GM10248 (cell line): ENCODE results near the gene KCNH4.
"Not testable (repeated sequence)": the region's sequence is repeated elsewhere in the genome, so short reads cannot be mapped to it uniquely, and the experiment has no call there.

Experiments used
- CTCF ChIA-PET: fragments of 300-600 bp; sonication (Branson Sonifier 250); formaldehyde crosslinking; extraction: SDS; loops from one replicate; lab custom pipeline; 2021; ENCODE audit warnings: antibody characterized with exemption; lab: Yijun Ruan, JAX
- POLR2A ChIA-PET: fragments of 350-650 bp; sonication (Branson Sonifier 250); formaldehyde crosslinking; extraction: SDS; loops from one replicate; lab custom pipeline; 2020; ENCODE audit warnings: antibody characterized with exemption; lab: Yijun Ruan, JAX
- DNase-seq: peaks from one replicate; pipeline ENCODE4 v3.0.0; 2012; ENCODE audit errors: extremely low spot score
- CTCF ChIP-seq: IDR thresholded peaks from 2 replicates; pipeline ENCODE4 v1.5.1; 2012; ENCODE audit warnings: mild to moderate bottlenecking, low read depth; ENCODE audit errors: extremely low read depth, missing control alignments, control extremely low read depth

The KCNH4 gene

GRCh38 chr17:42221886-42222745 is 41.2 kb upstream of the KCNH4 start:
- peak; percentile 72 for DNase-seq
- TF ChIP-seq CTCF = peak; percentile 73
- ChIA-PET POLR2A (interaction anchor here (1.2 to 1.3 kb wide), 2 partner anchors 80 to 84 kb away, joined by 3 read pairs; no protein-coding TSS in a partner anchor), CTCF (interaction anchor here (0.6 to 3.0 kb wide), 43 partner anchors 9 to 472 kb away, joined by 3 to 40 read pairs (median 5); partner anchors contain the start of genes CAVIN1, GHDC, KCNH4 and STAT5A)

- POLR2A ChIA-PET, DNase-seq, CTCF ChIA-PET: not testable (repeated sequence)
Measured at GRCh38 chr17:42219280-42219679, 38.3 kb upstream of the KCNH4 start.

- ChIA-PET POLR2A (no interaction called here), CTCF (interaction anchor here (0.9 to 3.7 kb wide), 4 partner anchors 8 to 39 kb away, joined by 3 to 26 read pairs (median 6); partner anchors contain the start of gene KCNH4)
- no peak for TF ChIP-seq CTCF
- DNase-seq = no peak
Measured at GRCh38 chr17:42214156-42214555, 33.2 kb upstream of the KCNH4 start.

GRCh38 chr17:42212382-42212781 is 31.4 kb upstream of the KCNH4 start:
- TF ChIP-seq CTCF = no peak
- POLR2A ChIA-PET = no interaction called here
- CTCF ChIA-PET = interaction anchor here (1.2 to 3.7 kb wide), 5 partner anchors 10 to 23 kb away, joined by 3 to 26 read pairs (median 4); partner anchors contain the start of gene GHDC
- no peak for DNase-seq

GRCh38 chr17:42211921-42212341 is 31.0 kb upstream of the KCNH4 start:
- CTCF ChIA-PET = interaction anchor here (1.2 to 3.7 kb wide), 5 partner anchors 11 to 24 kb away, joined by 3 to 26 read pairs (median 4); partner anchors contain the start of gene GHDC
- DNase-seq, POLR2A ChIA-PET: not testable (repeated sequence)

- DNase-seq = no peak
- ChIA-PET POLR2A (no interaction called here), CTCF (interaction anchor here (3.0 kb wide), 1 partner anchor 12 kb away, joined by 13 read pairs; no protein-coding TSS in a partner anchor)
- no peak for TF ChIP-seq CTCF
Measured at GRCh38 chr17:42210046-42210445, 29.1 kb upstream of the KCNH4 start.

- CTCF ChIA-PET, DNase-seq, POLR2A ChIA-PET: not testable (repeated sequence)
Measured at GRCh38 chr17:42206153-42206612, 25.2 kb upstream of the KCNH4 start.

GRCh38 chr17:42203354-42203753 is 22.4 kb upstream of the KCNH4 start:
- no peak for DNase-seq
- TF ChIP-seq CTCF = no peak
- ChIA-PET POLR2A (no interaction called here), CTCF (interaction anchor here (3.4 kb wide), 1 partner anchor 19 kb away, joined by 10 read pairs; the partner anchor contains the start of gene HCRT)
